Measurements from ENCODE around the gene MAN2C1.

DNA sequence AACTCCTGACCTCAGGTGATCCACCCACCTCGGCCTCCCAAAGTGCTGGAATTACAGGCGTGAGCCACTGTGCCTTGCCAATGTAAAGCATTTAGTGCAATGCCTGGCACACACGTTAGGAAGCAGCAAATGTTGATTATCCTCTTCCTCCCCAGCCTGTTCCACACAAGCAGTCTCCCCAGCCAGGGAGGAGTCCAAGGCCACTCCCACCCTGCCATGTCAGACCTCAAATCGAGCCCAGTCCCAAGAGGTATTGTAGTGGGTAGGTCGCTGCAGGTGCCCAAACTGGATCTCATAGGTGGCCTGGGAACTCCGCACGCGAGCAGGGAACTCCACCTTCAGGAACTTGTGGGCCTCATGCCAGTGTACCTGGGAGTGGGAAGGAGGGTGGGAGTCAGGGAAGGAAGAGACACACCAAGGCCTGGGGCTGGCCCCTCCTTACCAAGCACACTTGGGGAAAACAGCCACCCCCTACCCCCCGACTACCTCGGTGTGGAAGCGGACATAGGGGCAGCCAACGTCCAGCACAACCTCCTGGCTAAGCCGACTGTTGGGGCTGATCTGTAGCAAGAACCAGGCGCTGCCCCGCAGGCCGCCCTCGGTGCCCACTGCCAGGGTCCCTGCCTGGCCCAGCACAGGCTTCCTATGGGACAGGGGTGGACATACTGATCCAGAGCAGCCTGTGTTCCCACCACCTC is 10.3 kb downstream of the MAN2C1 start:
- TF ChIP-seq, protein P1, sequence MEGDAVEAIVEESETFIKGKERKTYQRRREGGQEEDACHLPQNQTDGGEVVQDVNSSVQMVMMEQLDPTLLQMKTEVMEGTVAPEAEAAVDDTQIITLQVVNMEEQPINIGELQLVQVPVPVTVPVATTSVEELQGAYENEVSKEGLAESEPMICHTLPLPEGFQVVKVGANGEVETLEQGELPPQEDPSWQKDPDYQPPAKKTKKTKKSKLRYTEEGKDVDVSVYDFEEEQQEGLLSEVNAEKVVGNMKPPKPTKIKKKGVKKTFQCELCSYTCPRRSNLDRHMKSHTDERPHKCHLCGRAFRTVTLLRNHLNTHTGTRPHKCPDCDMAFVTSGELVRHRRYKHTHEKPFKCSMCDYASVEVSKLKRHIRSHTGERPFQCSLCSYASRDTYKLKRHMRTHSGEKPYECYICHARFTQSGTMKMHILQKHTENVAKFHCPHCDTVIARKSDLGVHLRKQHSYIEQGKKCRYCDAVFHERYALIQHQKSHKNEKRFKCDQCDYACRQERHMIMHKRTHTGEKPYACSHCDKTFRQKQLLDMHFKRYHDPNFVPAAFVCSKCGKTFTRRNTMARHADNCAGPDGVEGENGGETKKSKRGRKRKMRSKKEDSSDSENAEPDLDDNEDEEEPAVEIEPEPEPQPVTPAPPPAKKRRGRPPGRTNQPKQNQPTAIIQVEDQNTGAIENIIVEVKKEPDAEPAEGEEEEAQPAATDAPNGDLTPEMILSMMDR (IDR thresholded peaks at IDR 0.05): no peak
- TF ChIP-seq POLR2A (IDR thresholded peaks at IDR 0.05): no peak
- no peak for TF ChIP-seq EP300 (IDR thresholded peaks at IDR 0.05)
